GM12801 (cell line): ENCODE data around the gene SYT17.

ENCODE experiments used
- CTCF ChIP-seq: IDR thresholded peaks from one replicate; pipeline ENCODE4 v1.5.1; 2011; ENCODE audit warnings: control low read depth; ENCODE audit not compliant: insufficient read length; ENCODE audit errors: extremely low read depth

Gene SYT17

GRCh38 chr16:19175492-19176262 is 7.6 kb downstream of the SYT17 start:
- no peak for TF ChIP-seq CTCF

GRCh38 chr16:19177111-19177739 is 9.2 kb downstream of the SYT17 start:
- no peak for TF ChIP-seq CTCF

- TF ChIP-seq CTCF = no peak
Observed at GRCh38 chr16:19179546-19180490, 11.8 kb downstream of the SYT17 start.

- TF ChIP-seq CTCF = no peak
Observed at GRCh38 chr16:19180741-19181140, 12.7 kb downstream of the SYT17 start.

- no peak for TF ChIP-seq CTCF
Observed at GRCh38 chr16:19182481-19182880, 14.4 kb downstream of the SYT17 start.

GRCh38 chr16:19183187-19183586 is 15.1 kb downstream of the SYT17 start:
- no peak for TF ChIP-seq CTCF
